OCI-LY7 (cell line): ENCODE results near the gene APEH. TPM values are rescaled to one million over a fixed set of nuclear protein-coding genes. Genes with fewer than 3 reads are reported as not detected.

Source experiments
- BruUV-seq: library from RNA; stranded (reverse); fragments of 400-500 nt; replicated peaks from 2 replicates; lab custom pipeline; 2021; lab: Mats Ljungman, UMichigan
- CTCF ChIA-PET: fragments of 300-600 bp; sonication (Branson Sonifier 250); formaldehyde crosslinking; loops from one replicate; lab custom pipeline; 2022; ENCODE audit warnings: antibody characterized with exemption; ENCODE audit not compliant: unreplicated experiment; lab: Charles Lee
- POLR2A ChIA-PET: fragments of 300-600 bp; sonication (Branson Sonifier 250); formaldehyde crosslinking; loops from one replicate; lab custom pipeline; 2022; ENCODE audit warnings: antibody characterized with exemption; lab: Charles Lee
- DNase-seq: peaks from one replicate; pipeline ENCODE4 v3.0.0-alpha.2; 2015; ENCODE audit warnings: low spot score
- H2AFZ ChIP-seq: fragments of 200-600 bp; sonication (generic), shearing (Covaris generic); 2 replicates; pipeline ENCODE4 v1.6.1; 2014; ENCODE audit warnings: mild to moderate bottlenecking, antibody characterized with exemption, low read length, moderate library complexity
- H3K27ac ChIP-seq: fragments of 200-600 bp; sonication (generic); 2 replicates; pipeline ENCODE4 v1.5.1; 2014; ENCODE audit warnings: mixed run types, low read depth, mild to moderate bottlenecking, moderate library complexity, low read length, inconsistent platforms; ENCODE audit not compliant: poor library complexity, severe bottlenecking
- H3K36me3 ChIP-seq: fragments of 200-600 bp; sonication (generic); 2 replicates; pipeline ENCODE4 v1.6.1; 2014; ENCODE audit warnings: mild to moderate bottlenecking, antibody characterized with exemption, low read length, moderate library complexity, mixed read lengths; ENCODE audit not compliant: insufficient read depth
- H3K4me1 ChIP-seq: fragments of 200-600 bp; sonication (generic); 2 replicates; pipeline ENCODE4 v1.5.1; 2014; ENCODE audit warnings: mild to moderate bottlenecking, low read length; ENCODE audit not compliant: insufficient read depth, poor library complexity, severe bottlenecking
- H3K4me2 ChIP-seq: fragments of 200-600 bp; sonication (generic); 2 replicates; pipeline ENCODE4 v1.6.1; 2014; ENCODE audit warnings: mild to moderate bottlenecking, low read length
- H3K4me3 ChIP-seq: fragments of 200-600 bp; sonication (generic); 2 replicates; pipeline ENCODE4 v1.5.1; 2014; ENCODE audit warnings: mild to moderate bottlenecking, low read depth, low read length; ENCODE audit not compliant: poor library complexity, severe bottlenecking
- H3K79me2 ChIP-seq: fragments of 200-600 bp; sonication (generic); 2 replicates; pipeline ENCODE4 v1.6.1; 2016; ENCODE audit warnings: low read depth, mild to moderate bottlenecking, low read length, moderate library complexity, mixed read lengths; ENCODE audit not compliant: insufficient read depth
- H3K9me2 ChIP-seq: fragments of 200-600 bp; sonication (generic); 2 replicates; pipeline ENCODE4 v1.6.1; 2016; ENCODE audit warnings: mild to moderate bottlenecking, low read length, mixed read lengths; ENCODE audit not compliant: insufficient read depth
- H3K9me3 ChIP-seq: fragments of 200-600 bp; sonication (generic); 2 replicates; pipeline ENCODE4 v1.6.1; 2014; ENCODE audit warnings: mild to moderate bottlenecking, mixed run types, low read length, mixed read lengths
- H4K20me1 ChIP-seq: fragments of 200-600 bp; sonication (generic); 2 replicates; pipeline ENCODE4 v1.6.1; 2014; ENCODE audit warnings: mild to moderate bottlenecking, antibody characterized with exemption, low read length, moderate library complexity, mixed read lengths; ENCODE audit not compliant: insufficient read depth
- CTCF ChIP-seq: fragments of 200-600 bp; sonication (generic); conservative IDR thresholded peaks from 2 replicates; pipeline ENCODE4 v1.5.1; 2014; ENCODE audit warnings: mild to moderate bottlenecking, antibody characterized with exemption, low read length, moderate library complexity, mixed read lengths
- EZH2phosphoT487 ChIP-seq: fragments of 200-600 bp; sonication (generic); IDR thresholded peaks from 2 replicates; pipeline ENCODE4 v1.6.1; 2018; ENCODE audit warnings: low read depth, borderline replicate concordance, mild to moderate bottlenecking, mixed run types, antibody characterized with exemption, low read length, moderate library complexity, mixed read lengths
- intact Hi-C: fragments of 100-400 bp; cut with micrococcal nuclease; formaldehyde crosslinking; loops from one replicate; pipeline ENCODE4 v1.10.0; 2022; ENCODE audit not compliant: unreplicated experiment
- total RNA-seq, 2 experiments: library from RNA; depleted of rRNA in 1 of 2; stranded (reverse); fragments of >200 nt in 1 of 2; shearing (Covaris generic) in 1 of 2; gene quantifications; 2 replicates each; pipeline ENCODE4 v1.2.3, GENCODE V29; 2014 to 2022

Gene APEH
- total RNA-seq, 2 experiments from 2014 or later: 112 to 132 TPM

GRCh38 chr3:49653621-49654020, 20.5 kb upstream of the APEH start:
- no peaks in the 10 kb centered on the region for H4K20me1 ChIP-seq
- H3K9me2 ChIP-seq: no peaks in the 10 kb centered on the region
- CTCF ChIA-PET: no interaction called here
- no peak overlapping the region for H3K4me3 ChIP-seq
- no peak overlapping the region for H3K4me2 ChIP-seq
- no peaks in the 10 kb centered on the region for H3K4me1 ChIP-seq
- no peaks in the 10 kb centered on the region for H3K36me3 ChIP-seq
- intact Hi-C loops: no loop called here
- H3K79me2 ChIP-seq: no peaks in the 10 kb centered on the region
- no TSS peak for BruUV-seq
- no peak overlapping the region for H3K27ac ChIP-seq
- TF ChIP-seq CTCF (no peak), EZH2phosphoT487 (no peak)
- no peak overlapping the region for H2AFZ ChIP-seq
- no peak for DNase-seq
- POLR2A ChIA-PET: no interaction called here
- H3K9me3 ChIP-seq: no peaks in the 10 kb centered on the region

DNA sequence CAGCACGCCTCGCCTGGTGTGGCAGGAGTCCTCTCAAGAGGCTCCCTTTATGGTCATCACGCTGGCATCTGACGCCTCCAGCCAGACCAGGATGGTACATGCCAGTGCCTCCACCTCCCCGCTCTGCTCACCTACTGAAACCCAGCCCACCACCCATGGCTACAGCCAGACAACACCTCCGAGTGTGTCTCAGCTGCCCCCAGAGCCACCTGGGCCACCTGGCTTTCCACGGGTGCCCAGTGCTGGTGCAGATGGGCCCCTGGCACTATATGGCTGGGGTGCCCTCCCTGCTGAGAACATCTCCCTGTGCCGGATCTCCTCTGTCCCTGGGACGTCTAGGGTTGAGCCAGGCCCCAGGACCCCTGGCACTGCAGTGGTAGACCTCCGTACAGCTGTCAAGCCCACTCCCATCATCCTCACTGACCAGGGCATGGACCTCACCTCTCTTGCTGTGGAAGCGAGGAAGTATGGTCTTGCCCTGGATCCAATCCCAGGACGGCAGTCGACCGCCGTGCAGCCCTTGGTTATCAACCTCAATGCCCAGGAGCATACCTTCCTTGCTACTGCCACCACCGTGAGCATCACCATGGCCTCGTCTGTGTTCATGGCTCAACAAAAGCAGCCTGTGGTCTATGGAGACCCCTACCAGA, 19.9 kb upstream of the APEH start:
- CTCF ChIA-PET: no interaction called here
- POLR2A ChIA-PET: no interaction called here
- intact Hi-C loops: no loop called here

More for the DNA sequence above, 19.9 kb upstream of the APEH start:
- Histone ChIP-seq H3K79me2 (no peaks in the 10 kb centered on the region), H3K9me3 (no peaks in the 10 kb centered on the region), H3K9me2 (no peaks in the 10 kb centered on the region), H2AFZ (no peak overlapping the region), H4K20me1 (no peaks in the 10 kb centered on the region), H3K4me2 (no peak overlapping the region), H3K36me3 (no peaks in the 10 kb centered on the region), H3K4me1 (no peaks in the 10 kb centered on the region), H3K27ac (no peak overlapping the region), H3K4me3 (no peak overlapping the region)
- TF ChIP-seq CTCF (no peak), EZH2phosphoT487 (no peak)
- no peak for DNase-seq
- BruUV-seq: no TSS peak
